Measurements from ENCODE around the gene TSPAN5. TPM values are rescaled to one million over a fixed set of nuclear protein-coding genes. Genes with fewer than 3 reads are reported as not detected.

TSPAN5 gene
- total and polyA plus RNA-seq, 4 donors: 2.6 to 9.9 (median 8.6) TPM

- Histone ChIP-seq H3K27me3 (ENCODE audit: control insufficient read depth in 1 of 2, insufficient read depth in 2 of 2, low read length in 1 of 2) (no peaks in the 10 kb centered on the region), H3K27ac (ENCODE audit: low read depth in 1 of 2, low read length in 2 of 2) (no peak overlapping the region), H3K9me3 (ENCODE audit: control insufficient read depth, low read length) (no peaks in the 10 kb centered on the region), H3K4me3 (ENCODE audit: low read length in 2 of 2) (no peak overlapping the region), H3K4me1 (ENCODE audit: control insufficient read depth in 1 of 2, insufficient read depth in 2 of 2, low read length in 2 of 2) (peaks cover 0 to 6% of the 10 kb centered on the region in 2 donors), H3K36me3 (ENCODE audit: control insufficient read depth in 1 of 2, insufficient read depth in 2 of 2, low read length in 1 of 2) (no peaks in the 10 kb centered on the region)
- ATAC-seq (ENCODE audit: low FRiP score) (no peak), DNase-seq (no peak)
- intact Hi-C loops (cut with DNase I): no loop called here
- 87 to 90% methylated on average over 2 of the region's 2 CpGs for WGBS, 2 donors
Observed at GRCh38 chr4:98624144-98624543, 34.3 kb downstream of the TSPAN5 start.

- H3K27ac ChIP-seq (ENCODE audit: low read depth in 1 of 2, low read length in 2 of 2): no peak overlapping the region
- intact Hi-C loops (cut with DNase I): no loop called here
- WGBS, 2 donors: 79 to 83% methylated on average over 3 of the region's 3 CpGs
- H3K4me1 ChIP-seq (ENCODE audit: control insufficient read depth in 1 of 2, insufficient read depth in 2 of 2, low read length in 2 of 2): peaks cover 0 to 5% of the 10 kb centered on the region in 2 donors
- H3K4me3 ChIP-seq (ENCODE audit: low read length in 2 of 2): no peak overlapping the region
- H3K9me3 ChIP-seq (ENCODE audit: control insufficient read depth, low read length): no peaks in the 10 kb centered on the region
- no peaks in the 10 kb centered on the region for H3K27me3 ChIP-seq (ENCODE audit: control insufficient read depth in 1 of 2, insufficient read depth in 2 of 2, low read length in 1 of 2)
- no peaks in the 10 kb centered on the region for H3K36me3 ChIP-seq (ENCODE audit: control insufficient read depth in 1 of 2, insufficient read depth in 2 of 2, low read length in 1 of 2)
- DNase-seq (no peak), ATAC-seq (ENCODE audit: low FRiP score) (no peak)
Observed at GRCh38 chr4:98623126-98623802, 35.1 kb downstream of the TSPAN5 start.

GRCh38 chr4:98620087-98620784 lies 38.2 kb downstream of the TSPAN5 start:
- intact Hi-C loops (cut with DNase I): no loop called here
- H3K27ac ChIP-seq (ENCODE audit: low read depth in 1 of 2, low read length in 2 of 2): no peak overlapping the region
- ATAC-seq (ENCODE audit: low FRiP score) (no peak), DNase-seq (no peak)
- no peaks in the 10 kb centered on the region for H3K36me3 ChIP-seq (ENCODE audit: control insufficient read depth in 1 of 2, insufficient read depth in 2 of 2, low read length in 1 of 2)
- peaks cover 0 to 1% of the 10 kb centered on the region in 2 donors for H3K4me1 ChIP-seq (ENCODE audit: control insufficient read depth in 1 of 2, insufficient read depth in 2 of 2, low read length in 2 of 2)
- no peaks in the 10 kb centered on the region for H3K9me3 ChIP-seq (ENCODE audit: control insufficient read depth, low read length)
- no peak overlapping the region for H3K4me3 ChIP-seq (ENCODE audit: low read length in 2 of 2)
- 84 to 90% methylated on average over 9 of the region's 9 CpGs for WGBS, 2 donors
- H3K27me3 ChIP-seq (ENCODE audit: control insufficient read depth in 1 of 2, insufficient read depth in 2 of 2, low read length in 1 of 2): no peaks in the 10 kb centered on the region

- ATAC-seq (ENCODE audit: low FRiP score) (no peak), DNase-seq (no peak)
- no peaks in the 10 kb centered on the region for H3K4me1 ChIP-seq (ENCODE audit: control insufficient read depth in 1 of 2, insufficient read depth in 2 of 2, low read length in 2 of 2)
- no peak overlapping the region for H3K27ac ChIP-seq (ENCODE audit: low read depth in 1 of 2, low read length in 2 of 2)
- no peaks in the 10 kb centered on the region for H3K9me3 ChIP-seq (ENCODE audit: control insufficient read depth, low read length)
- H3K36me3 ChIP-seq (ENCODE audit: control insufficient read depth in 1 of 2, insufficient read depth in 2 of 2, low read length in 1 of 2): no peaks in the 10 kb centered on the region
- intact Hi-C loops (cut with DNase I): no loop called here
- H3K27me3 ChIP-seq (ENCODE audit: control insufficient read depth in 1 of 2, insufficient read depth in 2 of 2, low read length in 1 of 2): no peaks in the 10 kb centered on the region
- H3K4me3 ChIP-seq (ENCODE audit: low read length in 2 of 2): no peak overlapping the region
- whole genome bisulfite sequencing, 2 donors: 90 to 92% methylated on average over 2 of the region's 2 CpGs
Observed at GRCh38 chr4:98619180-98619579, 39.2 kb downstream of the TSPAN5 start.

- Histone ChIP-seq H3K36me3 (ENCODE audit: control insufficient read depth in 1 of 2, insufficient read depth in 2 of 2, low read length in 1 of 2) (no peaks in the 10 kb centered on the region), H3K9me3 (ENCODE audit: control insufficient read depth, low read length) (no peaks in the 10 kb centered on the region), H3K27ac (ENCODE audit: low read depth in 1 of 2, low read length in 2 of 2) (no peak overlapping the region), H3K4me1 (ENCODE audit: control insufficient read depth in 1 of 2, insufficient read depth in 2 of 2, low read length in 2 of 2) (no peaks in the 10 kb centered on the region), H3K27me3 (ENCODE audit: control insufficient read depth in 1 of 2, insufficient read depth in 2 of 2, low read length in 1 of 2) (no peaks in the 10 kb centered on the region), H3K4me3 (ENCODE audit: low read length in 2 of 2) (no peak overlapping the region)
- no peak for DNase-seq
- ATAC-seq (ENCODE audit: low FRiP score): no peak
- WGBS, 2 donors: 87 to 90% methylated on average over 3 of the region's 3 CpGs
- intact Hi-C loops (cut with DNase I): no loop called here
Observed at GRCh38 chr4:98618680-98619079, 39.7 kb downstream of the TSPAN5 start.

GRCh38 chr4:98617358-98618047 lies 40.9 kb downstream of the TSPAN5 start:
- H3K4me1 ChIP-seq (ENCODE audit: control insufficient read depth in 1 of 2, insufficient read depth in 2 of 2, low read length in 2 of 2): no peaks in the 10 kb centered on the region
- no peaks in the 10 kb centered on the region for H3K36me3 ChIP-seq (ENCODE audit: control insufficient read depth in 1 of 2, insufficient read depth in 2 of 2, low read length in 1 of 2)
- 87 to 94% methylated on average over 2 of the region's 2 CpGs for WGBS, 2 donors
- no peaks in the 10 kb centered on the region for H3K9me3 ChIP-seq (ENCODE audit: control insufficient read depth, low read length)
- DNase-seq (no peak), ATAC-seq (ENCODE audit: low FRiP score) (no peak)
- H3K27ac ChIP-seq (ENCODE audit: low read depth in 1 of 2, low read length in 2 of 2): no peak overlapping the region
- H3K4me3 ChIP-seq (ENCODE audit: low read length in 2 of 2): no peak overlapping the region
- no peaks in the 10 kb centered on the region for H3K27me3 ChIP-seq (ENCODE audit: control insufficient read depth in 1 of 2, insufficient read depth in 2 of 2, low read length in 1 of 2)
- intact Hi-C loops (cut with DNase I): no loop called here

GRCh38 chr4:98615991-98616390 lies 42.4 kb downstream of the TSPAN5 start:
- no peak for ATAC-seq (ENCODE audit: low FRiP score)
- H3K9me3 ChIP-seq (ENCODE audit: control insufficient read depth, low read length): no peaks in the 10 kb centered on the region
- 73 to 86% methylated on average over 3 of the region's 3 CpGs for WGBS, 2 donors
- no peaks in the 10 kb centered on the region for H3K36me3 ChIP-seq (ENCODE audit: control insufficient read depth in 1 of 2, insufficient read depth in 2 of 2, low read length in 1 of 2)
- H3K4me3 ChIP-seq (ENCODE audit: low read length in 2 of 2): no peak overlapping the region
- no peaks in the 10 kb centered on the region for H3K4me1 ChIP-seq (ENCODE audit: control insufficient read depth in 1 of 2, insufficient read depth in 2 of 2, low read length in 2 of 2)
- no peak overlapping the region for H3K27ac ChIP-seq (ENCODE audit: low read depth in 1 of 2, low read length in 2 of 2)
- no peaks in the 10 kb centered on the region for H3K27me3 ChIP-seq (ENCODE audit: control insufficient read depth in 1 of 2, insufficient read depth in 2 of 2, low read length in 1 of 2)
- intact Hi-C loops (cut with DNase I): no loop called here
- DNase-seq: no peak

GRCh38 chr4:98614662-98615061 lies 43.7 kb downstream of the TSPAN5 start:
- H3K27ac ChIP-seq (ENCODE audit: low read depth in 1 of 2, low read length in 2 of 2): no peak overlapping the region
- no peaks in the 10 kb centered on the region for H3K27me3 ChIP-seq (ENCODE audit: control insufficient read depth in 1 of 2, insufficient read depth in 2 of 2, low read length in 1 of 2)
- ATAC-seq (ENCODE audit: low FRiP score) (no peak), DNase-seq (no peak)
- intact Hi-C loops (cut with DNase I): no loop called here
- 82 to 94% methylated on average over 4 of the region's 4 CpGs for WGBS, 2 donors
- no peaks in the 10 kb centered on the region for H3K36me3 ChIP-seq (ENCODE audit: control insufficient read depth in 1 of 2, insufficient read depth in 2 of 2, low read length in 1 of 2)
- no peak overlapping the region for H3K4me3 ChIP-seq (ENCODE audit: low read length in 2 of 2)
- H3K4me1 ChIP-seq (ENCODE audit: control insufficient read depth in 1 of 2, insufficient read depth in 2 of 2, low read length in 2 of 2): no peaks in the 10 kb centered on the region
- H3K9me3 ChIP-seq (ENCODE audit: control insufficient read depth, low read length): no peaks in the 10 kb centered on the region

Data from aorta (tissue), 5 donors.